ENCODE measurements around the gene SON. TPM values are rescaled to one million over a fixed set of nuclear protein-coding genes. Genes with fewer than 3 reads are reported as not detected.
A peak's percentile ranks its signal among the peaks of the same experiment; 100 is the strongest.

SON gene
- total and polyA plus RNA-seq, 2 donors from 2014 or later, result 83.0 to 285 TPM

DNA sequence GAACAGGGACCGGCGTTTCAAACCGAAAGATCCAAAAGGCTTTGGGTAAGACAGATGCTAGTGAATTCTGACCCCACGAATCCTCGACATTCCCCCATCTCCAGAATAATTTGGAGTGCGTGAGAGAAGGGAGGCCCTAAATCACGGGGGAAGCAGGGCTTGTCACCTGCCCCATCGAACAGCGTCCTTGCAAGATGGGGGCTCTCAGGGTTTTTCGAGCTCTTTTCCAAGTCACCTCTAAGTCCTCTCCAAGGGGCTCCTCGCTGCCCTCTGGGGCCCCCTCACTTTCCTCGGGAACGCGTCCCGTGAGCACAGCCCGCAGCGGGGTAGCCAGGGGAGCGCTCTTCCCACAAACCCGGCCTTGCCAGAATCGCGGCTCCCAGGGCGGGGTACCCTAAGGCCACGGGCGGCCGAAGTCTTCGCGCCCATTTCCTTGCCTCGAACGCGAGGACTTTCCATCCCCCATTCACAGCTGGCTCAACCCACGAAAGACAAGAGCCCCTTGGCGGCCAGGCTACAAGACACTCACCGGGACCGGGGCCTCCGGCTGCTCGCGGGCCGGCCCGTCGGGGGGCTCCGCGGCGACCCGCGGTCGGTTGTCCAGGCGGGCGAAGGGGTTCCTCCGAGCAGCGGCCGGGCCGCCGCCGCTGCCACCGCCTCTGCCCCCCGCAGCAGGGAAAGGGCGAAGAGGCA, 45.1 kb downstream of the SON start:
- Histone ChIP-seq H3K9ac (ENCODE audit: low read length in 3 of 3) (peak overlapping the region in 2 of 3 donors; percentile 39 to 75), H3K4me1 (ENCODE audit: control insufficient read depth in 2 of 3, insufficient read depth in 2 of 3, low read depth in 1 of 3, low read length in 3 of 3) (no peaks in the 10 kb centered on the region), H3K36me3 (ENCODE audit: control insufficient read depth in 2 of 3, insufficient read depth in 3 of 3, low read length in 3 of 3) (no peaks in the 10 kb centered on the region), H3K27ac (ENCODE audit: low read depth in 2 of 2, low read length in 2 of 2) (peak overlapping the region; percentile 34 to 57), H3K9me3 (ENCODE audit: control insufficient read depth in 2 of 3, insufficient read depth in 1 of 3, low read length in 3 of 3) (no peaks in the 10 kb centered on the region), H3K27me3 (ENCODE audit: control insufficient read depth, insufficient read depth, low read length) (no peaks in the 10 kb centered on the region), H3K4me3 (ENCODE audit: low read length in 3 of 3) (peak overlapping the region; percentile 58 to 88 (median 64))
- intact Hi-C loops (cut with DNase I), result no loop called here
- no peak for FAIRE-seq
- TF ChIP-seq, protein P1, sequence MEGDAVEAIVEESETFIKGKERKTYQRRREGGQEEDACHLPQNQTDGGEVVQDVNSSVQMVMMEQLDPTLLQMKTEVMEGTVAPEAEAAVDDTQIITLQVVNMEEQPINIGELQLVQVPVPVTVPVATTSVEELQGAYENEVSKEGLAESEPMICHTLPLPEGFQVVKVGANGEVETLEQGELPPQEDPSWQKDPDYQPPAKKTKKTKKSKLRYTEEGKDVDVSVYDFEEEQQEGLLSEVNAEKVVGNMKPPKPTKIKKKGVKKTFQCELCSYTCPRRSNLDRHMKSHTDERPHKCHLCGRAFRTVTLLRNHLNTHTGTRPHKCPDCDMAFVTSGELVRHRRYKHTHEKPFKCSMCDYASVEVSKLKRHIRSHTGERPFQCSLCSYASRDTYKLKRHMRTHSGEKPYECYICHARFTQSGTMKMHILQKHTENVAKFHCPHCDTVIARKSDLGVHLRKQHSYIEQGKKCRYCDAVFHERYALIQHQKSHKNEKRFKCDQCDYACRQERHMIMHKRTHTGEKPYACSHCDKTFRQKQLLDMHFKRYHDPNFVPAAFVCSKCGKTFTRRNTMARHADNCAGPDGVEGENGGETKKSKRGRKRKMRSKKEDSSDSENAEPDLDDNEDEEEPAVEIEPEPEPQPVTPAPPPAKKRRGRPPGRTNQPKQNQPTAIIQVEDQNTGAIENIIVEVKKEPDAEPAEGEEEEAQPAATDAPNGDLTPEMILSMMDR (IDR thresholded peaks at IDR 0.05; ENCODE audit: borderline replicate concordance, extremely low read depth, insufficient read depth), result no peak
- peak; percentile 46 to 83 (median 75) for DNase-seq

DNA sequence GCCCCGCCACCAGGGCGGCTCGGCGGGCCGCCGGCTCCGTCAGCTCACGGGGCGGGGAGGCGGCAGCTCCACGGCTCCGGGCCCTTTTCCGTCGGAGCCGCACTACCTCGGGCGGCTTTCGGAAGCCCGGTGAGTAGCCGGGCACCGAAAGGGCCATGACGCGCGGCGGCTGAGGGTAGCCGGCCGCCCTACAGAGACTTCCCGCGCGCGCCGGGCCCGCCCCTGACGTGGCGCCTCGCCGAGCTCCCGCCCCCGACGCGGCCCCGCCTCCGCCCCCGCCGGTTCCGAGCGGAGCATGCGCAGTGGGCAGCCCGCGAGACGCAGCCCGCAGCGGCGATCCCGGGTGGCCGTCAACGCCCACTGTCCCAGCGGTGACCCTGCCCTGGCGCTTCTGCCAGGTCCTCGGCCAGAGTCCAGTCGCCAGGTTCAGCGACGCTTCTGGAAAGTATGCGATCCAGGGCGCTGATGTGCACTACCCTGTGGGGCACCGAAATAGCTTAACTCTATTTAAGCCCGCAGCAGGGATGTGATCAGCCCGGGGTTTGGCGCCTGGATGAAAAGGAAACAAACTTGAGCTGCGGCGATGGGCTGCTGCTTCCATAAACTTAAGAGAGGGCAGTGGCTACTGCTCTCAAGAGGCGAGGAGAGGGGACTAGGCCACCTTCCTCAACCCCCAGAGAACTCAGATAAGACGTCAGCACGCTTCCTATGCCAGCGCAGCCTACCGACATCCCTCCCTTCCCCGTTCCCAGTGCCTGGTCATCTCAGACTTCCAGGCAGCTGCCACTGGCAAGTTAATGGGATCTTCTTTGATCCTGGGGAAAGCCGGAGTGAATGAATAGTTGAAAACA, 45.9 kb downstream of the SON start, which contains the start of gene DONSON:
Gene DONSON, minus strand, starts transcription at position 200 of the 851 bp plus-strand sequence. Its CDS starts 43 bp downstream, at position 157.
- Histone ChIP-seq H3K36me3 (ENCODE audit: control insufficient read depth in 2 of 3, insufficient read depth in 3 of 3, low read length in 3 of 3) (no peaks in the 10 kb centered on the region), H3K4me1 (ENCODE audit: control insufficient read depth in 2 of 3, insufficient read depth in 2 of 3, low read depth in 1 of 3, low read length in 3 of 3) (no peaks in the 10 kb centered on the region), H3K4me3 (ENCODE audit: low read length in 3 of 3) (peak within 1 kb of the TSS; percentile 64 to 89 (median 88)), H3K9ac (ENCODE audit: low read length in 3 of 3) (peak within 1 kb of the TSS; percentile 20 to 84 (median 80)), H3K9me3 (ENCODE audit: control insufficient read depth in 2 of 3, insufficient read depth in 1 of 3, low read length in 3 of 3) (no peaks in the 10 kb centered on the region), H3K27me3 (ENCODE audit: control insufficient read depth, insufficient read depth, low read length) (no peaks in the 10 kb centered on the region), H3K27ac (ENCODE audit: low read depth in 2 of 2, low read length in 2 of 2) (peak within 1 kb of the TSS; percentile 86 to 87)
- TF ChIP-seq, protein P1 (IDR thresholded peaks at IDR 0.05; ENCODE audit: borderline replicate concordance, extremely low read depth, insufficient read depth), result no peak
- FAIRE-seq (no peak), DNase-seq (peak; percentile 93 to 95 (median 94))
- intact Hi-C loops (cut with DNase I), result no loop called here

DNA sequence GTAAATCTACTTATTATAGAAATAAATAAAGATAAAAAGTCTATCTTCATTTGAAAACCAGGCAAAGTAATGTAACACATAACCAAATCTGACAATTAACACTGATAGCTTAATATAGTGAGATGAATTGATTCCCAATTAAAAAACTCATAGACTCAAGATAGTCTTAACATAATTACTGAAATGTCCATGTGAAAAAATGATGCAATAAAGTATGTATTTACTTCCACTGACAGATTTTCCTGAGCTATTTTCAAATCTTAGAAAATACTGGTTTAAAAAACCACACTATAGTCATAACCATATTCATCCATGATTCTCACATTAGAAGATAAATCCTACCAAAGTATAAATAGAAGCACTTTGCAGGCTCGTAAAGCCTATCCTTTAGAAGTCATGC, 55.2 kb downstream of the SON start:
- Histone ChIP-seq H3K36me3 (ENCODE audit: control insufficient read depth in 2 of 3, insufficient read depth in 3 of 3, low read length in 3 of 3) (peaks cover 10 to 33% (median 11%) of the 10 kb centered on the region in 3 donors), H3K27ac (ENCODE audit: low read depth in 2 of 2, low read length in 2 of 2) (no peak overlapping the region), H3K9ac (ENCODE audit: low read length in 3 of 3) (no peak overlapping the region), H3K9me3 (ENCODE audit: control insufficient read depth in 2 of 3, insufficient read depth in 1 of 3, low read length in 3 of 3) (no peaks in the 10 kb centered on the region), H3K4me3 (ENCODE audit: low read length in 3 of 3) (no peak overlapping the region), H3K27me3 (ENCODE audit: control insufficient read depth, insufficient read depth, low read length) (no peaks in the 10 kb centered on the region), H3K4me1 (ENCODE audit: control insufficient read depth in 2 of 3, insufficient read depth in 2 of 3, low read depth in 1 of 3, low read length in 3 of 3) (no peaks in the 10 kb centered on the region)
- DNase-seq (no peak), FAIRE-seq (no peak)
- TF ChIP-seq, protein P1 (IDR thresholded peaks at IDR 0.05; ENCODE audit: borderline replicate concordance, extremely low read depth, insufficient read depth), result no peak
- intact Hi-C loops (cut with DNase I), result no loop called here

Data from kidney (tissue), 14 donors.